ENCODE results near the gene FAM222B.
"Not testable (repeated sequence)": the region's sequence is repeated elsewhere in the genome, so short reads cannot be mapped to it uniquely, and the experiment has no call there.

Gene FAM222B

DNA sequence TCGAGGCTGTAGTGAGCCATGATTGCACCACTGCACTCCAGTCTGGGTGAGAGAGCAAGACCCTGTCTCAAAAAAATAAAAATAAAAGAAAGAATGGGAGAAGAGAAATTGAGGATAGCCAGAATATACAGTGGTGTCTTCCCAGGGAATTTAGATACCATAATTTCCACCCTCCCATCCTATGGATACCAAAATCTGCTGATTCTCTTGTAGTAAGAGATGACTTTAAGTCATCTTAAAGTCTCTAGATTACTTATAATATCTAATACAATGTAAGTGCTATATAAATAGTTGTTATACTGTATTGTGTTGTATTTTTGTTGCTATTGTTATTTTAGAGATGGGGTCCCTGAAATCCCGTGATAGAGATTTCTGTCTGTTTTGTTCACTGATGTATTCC is 10.7 kb upstream of the FAM222B start:
- CTCF ChIA-PET, result interaction anchor here (0.6 to 1.0 kb wide), 4 partner anchors 16 to 126 kb away, joined by 3 to 6 read pairs (median 3); no protein-coding TSS in a partner anchor

DNA sequence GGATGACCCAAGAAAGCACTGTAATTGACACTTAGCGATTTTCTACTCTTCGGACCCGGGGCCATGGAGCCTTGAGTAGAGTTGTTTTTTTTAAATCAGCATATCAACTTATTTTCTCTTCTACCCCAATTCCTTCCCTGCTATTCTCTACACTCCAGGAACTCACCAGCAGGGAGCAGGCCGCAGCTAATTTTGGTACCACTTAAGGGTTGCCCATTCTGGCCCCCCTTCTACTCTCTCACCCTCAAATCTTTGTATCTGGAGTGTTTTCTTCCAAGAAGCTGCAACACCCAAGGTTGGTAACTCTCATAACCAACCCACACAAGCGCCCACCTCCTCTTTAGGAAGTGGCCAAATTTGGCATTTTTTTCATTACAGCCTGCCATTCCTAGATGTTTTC is 6.7 kb upstream of the FAM222B start:
- TF ChIP-seq ZNF654 (tag by site-specific recombination; IDR thresholded peaks at IDR 0.05; ENCODE audit: low read depth), result 0 out of 2 replicates have a peak, but pooled peaks have one; percentile 13
- TF ChIP-seq, protein P1, sequence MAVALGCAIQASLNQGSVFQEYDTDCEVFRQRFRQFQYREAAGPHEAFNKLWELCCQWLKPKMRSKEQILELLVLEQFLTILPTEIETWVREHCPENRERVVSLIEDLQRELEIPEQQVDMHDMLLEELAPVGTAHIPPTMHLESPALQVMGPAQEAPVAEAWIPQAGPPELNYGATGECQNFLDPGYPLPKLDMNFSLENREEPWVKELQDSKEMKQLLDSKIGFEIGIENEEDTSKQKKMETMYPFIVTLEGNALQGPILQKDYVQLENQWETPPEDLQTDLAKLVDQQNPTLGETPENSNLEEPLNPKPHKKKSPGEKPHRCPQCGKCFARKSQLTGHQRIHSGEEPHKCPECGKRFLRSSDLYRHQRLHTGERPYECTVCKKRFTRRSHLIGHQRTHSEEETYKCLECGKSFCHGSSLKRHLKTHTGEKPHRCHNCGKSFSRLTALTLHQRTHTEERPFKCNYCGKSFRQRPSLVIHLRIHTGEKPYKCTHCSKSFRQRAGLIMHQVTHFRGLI (tag by site-specific recombination; IDR thresholded peaks at IDR 0.05), result no peak
- POLR2A ChIA-PET, result interaction anchor here (0.7 to 1.9 kb wide), 2 partner anchors 12 to 808 kb away, joined by 5 read pairs; no protein-coding TSS in a partner anchor
- Histone ChIP-seq H3K27ac (ENCODE audit: extremely low read depth, low read depth, low read length) (no peak overlapping the region), H3K9me3 (ENCODE audit: control insufficient read depth, insufficient read depth, low read depth, low read length) (no peaks in the 10 kb centered on the region), H3K4me1 (ENCODE audit: control insufficient read depth, insufficient read depth, low read length) (no peaks in the 10 kb centered on the region), H3K4me3 (ENCODE audit: low read depth, low read length) (no peak overlapping the region), H3K36me3 (ENCODE audit: control insufficient read depth in 2 of 2, insufficient read depth in 1 of 2, low read length in 2 of 2) (no peaks in the 10 kb centered on the region)
- CTCF ChIA-PET, result interaction anchor here (0.6 to 2.9 kb wide), 36 partner anchors 10 to 168 kb away, joined by 3 to 30 read pairs (median 4); partner anchors contain the start of genes FLOT2 and TLCD1

More for the DNA sequence above, 10.7 kb upstream of the FAM222B start:
- Histone ChIP-seq H3K4me1 (ENCODE audit: control insufficient read depth, insufficient read depth, low read length) (peaks cover 4% of the 10 kb centered on the region; the same call in 1 of the 2 replicates), H3K27ac (ENCODE audit: extremely low read depth, low read depth, low read length) (no peak overlapping the region), H3K36me3 (ENCODE audit: control insufficient read depth in 2 of 2, insufficient read depth in 1 of 2, low read length in 2 of 2) (peaks cover 7 to 22% of the 10 kb centered on the region in 2 experiments), H3K9me3 (ENCODE audit: control insufficient read depth, insufficient read depth, low read depth, low read length) (no peaks in the 10 kb centered on the region), H3K4me3 (ENCODE audit: low read depth, low read length) (no peak overlapping the region)
- POLR2A ChIA-PET, result interaction anchor here (0.6 to 1.3 kb wide), 5 partner anchors 11 to 134 kb away, joined by 3 to 11 read pairs (median 6); partner anchors contain the start of genes FAM222B and RPL23A
- TF ChIP-seq ZNF132 (tag by site-specific recombination; IDR thresholded peaks at IDR 0.05; ENCODE audit: borderline replicate concordance) (no peak), SETDB1 (IDR thresholded peaks at IDR 0.05; ENCODE audit: insufficient read length, low read length) (peak; percentile 22)
- TF ChIP-seq, protein P2, sequence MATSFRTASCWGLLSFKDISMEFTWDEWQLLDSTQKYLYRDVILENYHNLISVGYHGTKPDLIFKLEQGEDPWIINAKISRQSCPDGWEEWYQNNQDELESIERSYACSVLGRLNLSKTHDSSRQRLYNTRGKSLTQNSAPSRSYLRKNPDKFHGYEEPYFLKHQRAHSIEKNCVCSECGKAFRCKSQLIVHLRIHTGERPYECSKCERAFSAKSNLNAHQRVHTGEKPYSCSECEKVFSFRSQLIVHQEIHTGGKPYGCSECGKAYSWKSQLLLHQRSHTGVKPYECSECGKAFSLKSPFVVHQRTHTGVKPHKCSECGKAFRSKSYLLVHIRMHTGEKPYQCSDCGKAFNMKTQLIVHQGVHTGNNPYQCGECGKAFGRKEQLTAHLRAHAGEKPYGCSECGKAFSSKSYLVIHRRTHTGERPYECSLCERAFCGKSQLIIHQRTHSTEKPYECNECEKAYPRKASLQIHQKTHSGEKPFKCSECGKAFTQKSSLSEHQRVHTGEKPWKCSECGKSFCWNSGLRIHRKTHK (tag by site-specific recombination; IDR thresholded peaks at IDR 0.05), result peak; percentile 85

DNA sequence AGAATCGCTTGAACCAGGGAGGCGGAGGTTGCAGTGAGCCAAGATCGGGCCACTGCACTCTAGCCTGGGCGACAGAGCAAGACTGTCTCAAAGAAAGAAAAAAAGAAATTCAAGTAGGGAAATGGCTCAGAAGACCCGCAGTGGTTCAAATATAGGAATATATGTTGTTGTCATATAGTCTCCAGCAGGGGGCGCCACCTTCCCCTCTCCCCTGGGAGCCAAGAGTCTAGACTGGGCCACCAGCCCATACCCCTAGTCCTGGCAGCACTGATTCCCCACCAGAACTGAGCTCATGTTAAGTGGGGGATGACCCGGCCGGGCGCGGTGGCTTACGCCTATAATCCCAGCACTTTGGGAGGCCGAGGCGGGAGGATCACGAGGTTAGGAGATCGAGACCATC is 6.1 kb upstream of the FAM222B start:
- H3K9me3 ChIP-seq (ENCODE audit: control insufficient read depth, insufficient read depth, low read depth, low read length); H3K4me1 ChIP-seq (ENCODE audit: control insufficient read depth, insufficient read depth, low read length); H3K36me3 ChIP-seq (ENCODE audit: control insufficient read depth in 2 of 2, insufficient read depth in 1 of 2, low read length in 2 of 2); H3K4me3 ChIP-seq (ENCODE audit: low read depth, low read length); H3K27ac ChIP-seq (ENCODE audit: extremely low read depth, low read depth, low read length): not testable (repeated sequence)
- TF ChIP-seq, protein P3, sequence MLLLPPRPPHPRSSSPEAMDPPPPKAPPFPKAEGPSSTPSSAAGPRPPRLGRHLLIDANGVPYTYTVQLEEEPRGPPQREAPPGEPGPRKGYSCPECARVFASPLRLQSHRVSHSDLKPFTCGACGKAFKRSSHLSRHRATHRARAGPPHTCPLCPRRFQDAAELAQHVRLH (tag by site-specific recombination; IDR thresholded peaks at IDR 0.05), result 0 out of 2 replicates have a peak, but pooled peaks have one; percentile 42
- TF ChIP-seq, protein P4, sequence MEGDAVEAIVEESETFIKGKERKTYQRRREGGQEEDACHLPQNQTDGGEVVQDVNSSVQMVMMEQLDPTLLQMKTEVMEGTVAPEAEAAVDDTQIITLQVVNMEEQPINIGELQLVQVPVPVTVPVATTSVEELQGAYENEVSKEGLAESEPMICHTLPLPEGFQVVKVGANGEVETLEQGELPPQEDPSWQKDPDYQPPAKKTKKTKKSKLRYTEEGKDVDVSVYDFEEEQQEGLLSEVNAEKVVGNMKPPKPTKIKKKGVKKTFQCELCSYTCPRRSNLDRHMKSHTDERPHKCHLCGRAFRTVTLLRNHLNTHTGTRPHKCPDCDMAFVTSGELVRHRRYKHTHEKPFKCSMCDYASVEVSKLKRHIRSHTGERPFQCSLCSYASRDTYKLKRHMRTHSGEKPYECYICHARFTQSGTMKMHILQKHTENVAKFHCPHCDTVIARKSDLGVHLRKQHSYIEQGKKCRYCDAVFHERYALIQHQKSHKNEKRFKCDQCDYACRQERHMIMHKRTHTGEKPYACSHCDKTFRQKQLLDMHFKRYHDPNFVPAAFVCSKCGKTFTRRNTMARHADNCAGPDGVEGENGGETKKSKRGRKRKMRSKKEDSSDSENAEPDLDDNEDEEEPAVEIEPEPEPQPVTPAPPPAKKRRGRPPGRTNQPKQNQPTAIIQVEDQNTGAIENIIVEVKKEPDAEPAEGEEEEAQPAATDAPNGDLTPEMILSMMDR (tag by site-specific recombination; IDR thresholded peaks at IDR 0.05), result peak; percentile 51; the same call in 1 of the 2 replicates
- POLR2A ChIA-PET, result interaction anchor here (0.7 to 1.9 kb wide), 2 partner anchors 13 to 807 kb away, joined by 5 read pairs; no protein-coding TSS in a partner anchor
- CTCF ChIA-PET, result interaction anchor here (0.6 to 2.9 kb wide), 32 partner anchors 9 to 168 kb away, joined by 3 to 30 read pairs (median 4); partner anchors contain the start of genes FLOT2 and TLCD1

DNA sequence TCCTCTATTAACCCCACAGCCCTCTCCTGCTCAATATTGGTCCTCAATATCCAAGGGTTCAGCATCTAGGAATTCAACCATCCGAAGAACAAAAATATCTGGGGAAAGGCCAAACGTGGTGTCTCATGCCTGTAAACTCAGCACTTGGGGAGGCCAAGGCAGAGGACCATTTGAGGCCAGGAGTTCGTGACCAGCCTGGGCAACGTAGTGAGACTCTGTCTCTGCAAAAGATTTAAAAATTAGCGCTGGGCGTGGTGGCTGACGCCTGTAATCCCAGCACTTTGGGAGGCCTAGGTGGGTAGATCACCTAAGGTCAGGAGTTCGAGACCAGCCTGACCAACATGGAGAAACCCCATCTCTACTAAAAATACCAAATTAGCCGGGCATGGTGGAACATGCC is 4.1 kb upstream of the FAM222B start:
- H3K27ac ChIP-seq (ENCODE audit: extremely low read depth, low read depth, low read length); CTCF ChIA-PET; H3K4me3 ChIP-seq (ENCODE audit: low read depth, low read length); H3K4me1 ChIP-seq (ENCODE audit: control insufficient read depth, insufficient read depth, low read length); H3K9me3 ChIP-seq (ENCODE audit: control insufficient read depth, insufficient read depth, low read depth, low read length); H3K36me3 ChIP-seq (ENCODE audit: control insufficient read depth in 2 of 2, insufficient read depth in 1 of 2, low read length in 2 of 2): not testable (repeated sequence)
- POLR2A ChIA-PET, result interaction anchor here (0.6 kb wide), 1 partner anchor 22 kb away, joined by 3 read pairs; no protein-coding TSS in a partner anchor

Measured in HEK293 (cell line).